ENCODE data around the gene COMMD7. TPM values are rescaled to one million over a fixed set of nuclear protein-coding genes. Genes with fewer than 3 reads are reported as not detected.

COMMD7 gene
- total RNA-seq, 1 experiment from 2014 or later: 66.1 TPM

DNA sequence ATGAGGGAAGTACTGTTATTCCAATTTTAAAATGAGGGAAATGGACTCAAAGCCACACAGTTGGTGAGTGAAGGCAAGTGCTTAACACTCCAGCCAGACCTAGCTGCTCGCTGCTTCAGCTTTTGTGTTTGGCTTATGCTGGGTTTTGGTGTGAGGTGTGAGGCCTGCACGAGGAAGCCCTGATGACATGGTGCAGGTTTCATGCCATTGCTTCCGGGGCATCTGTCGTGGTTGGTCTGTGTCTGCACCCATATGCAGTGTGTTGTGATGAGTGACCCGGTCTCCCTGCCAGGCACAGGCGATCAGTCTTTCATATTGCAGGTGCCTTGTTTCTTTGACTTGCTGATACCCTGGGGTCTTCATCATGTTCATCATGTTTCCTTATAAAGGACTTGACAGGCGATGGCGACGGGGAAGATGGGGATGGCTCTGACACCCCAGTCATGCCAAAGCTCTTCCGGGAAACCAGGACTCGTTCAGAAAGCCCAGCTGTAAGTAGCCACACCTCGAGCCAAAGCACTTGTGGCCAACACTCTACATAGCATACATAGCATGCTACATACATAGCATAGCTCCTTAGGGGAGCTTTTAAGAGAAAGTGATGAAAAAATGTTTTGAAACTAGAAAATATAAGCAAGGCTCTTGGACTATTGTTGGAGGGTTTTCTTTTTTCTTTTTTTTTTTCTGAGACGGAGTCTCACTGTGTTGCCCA is 41.3 kb upstream of the COMMD7 start:
- no peaks in the 10 kb centered on the region; the same call in 1 of the 2 replicates for H3K79me2 ChIP-seq (ENCODE audit: insufficient read depth, low read length)

More for the DNA sequence above, 41.3 kb upstream of the COMMD7 start:
- TF ChIP-seq CTCF (conservative IDR thresholded peaks at IDR 0.05): no peak
- H3K9me3 ChIP-seq (ENCODE audit: control insufficient read depth, low read depth, low read length): no peaks in the 10 kb centered on the region
- H3K27me3 ChIP-seq (ENCODE audit: insufficient read depth, low read length): no peaks in the 10 kb centered on the region
- Mint-ChIP-seq H3K36me3 (ENCODE audit: insufficient read depth in 1 of 3, low read depth in 3 of 3) (peaks cover 83 to 99% (median 96%) of the 10 kb centered on the region in 3 experiments), H3K27me3 (ENCODE audit: low read depth) (no peaks in the 10 kb centered on the region; the same call in 1 of the 2 replicates), H3K4me3 (no peak overlapping the region), H3K9me3 (no peaks in the 10 kb centered on the region), H3K4me1 (peaks cover 36 to 44% of the 10 kb centered on the region in 2 experiments), H3K27ac (peak overlapping the region; percentile 35 to 89 (median 84); a peak in 5 of 7 replicates)
- H3K18ac ChIP-seq (ENCODE audit: insufficient read length, low read depth, low read length): no peak overlapping the region
- no peak overlapping the region for H2BK120ac ChIP-seq (ENCODE audit: low read depth, low read length, poor library complexity, severe bottlenecking)
- no peak overlapping the region for H3T11ph ChIP-seq (ENCODE audit: low read length)
- peaks cover 3% of the 10 kb centered on the region for H3K79me1 ChIP-seq (ENCODE audit: insufficient read depth, low read depth, low read length, poor library complexity, severe bottlenecking)
- no peak overlapping the region for H3K23ac ChIP-seq (ENCODE audit: insufficient read length, low read depth, low read length)
- no peak overlapping the region for H3K56ac ChIP-seq (ENCODE audit: insufficient read length, low read depth, low read length)
- WGBS (ENCODE audit: extremely low coverage, insufficient read length, low lambda C conversion rate): no CpG with 5 or more reads among the region's 13 CpGs
- no peak overlapping the region for H3K4ac ChIP-seq (ENCODE audit: low read depth, low read length)
- H3K4me1 ChIP-seq (ENCODE audit: insufficient read depth, low read length): no peaks in the 10 kb centered on the region
- no peak overlapping the region for H3K14ac ChIP-seq (ENCODE audit: insufficient read depth, low read length)
- no peak overlapping the region for H2BK15ac ChIP-seq (ENCODE audit: low read depth, low read length)
- no peak overlapping the region for H3K27ac ChIP-seq (ENCODE audit: insufficient read length, low read depth, low read length)
- H4K8ac ChIP-seq (replicated peaks; ENCODE audit: insufficient read length, low read depth, low read length): no peak overlapping the region
- no peak overlapping the region for H3K9ac ChIP-seq (ENCODE audit: extremely low read depth, insufficient read length, low read length)
- no peak overlapping the region for H4K91ac ChIP-seq (ENCODE audit: insufficient read length, low read depth, low read length)
- no peak overlapping the region for H2AK5ac ChIP-seq (ENCODE audit: insufficient read length, low read length)
- no peaks in the 10 kb centered on the region for H4K20me1 ChIP-seq (ENCODE audit: control insufficient read depth, insufficient read depth, insufficient read length)
- no peak overlapping the region for H2BK5ac ChIP-seq (ENCODE audit: insufficient read length, low read length)
- H2BK12ac ChIP-seq (ENCODE audit: insufficient read length, low read depth, low read length): no peak overlapping the region
- H2BK20ac ChIP-seq (ENCODE audit: low read depth, low read length, poor library complexity, severe bottlenecking): no peak overlapping the region
- no peak overlapping the region for H4K5ac ChIP-seq (ENCODE audit: insufficient read length, low read depth, low read length)
- H3K4me2 ChIP-seq (ENCODE audit: insufficient read depth, insufficient read length, low read length): no peak overlapping the region
- no peak for DNase-seq
- H2AFZ ChIP-seq (ENCODE audit: low read length): no peak overlapping the region
- no peaks in the 10 kb centered on the region for H3K23me2 ChIP-seq (ENCODE audit: insufficient read length, low read depth, low read length, poor library complexity, severe bottlenecking)
